AG04450 (cell line): Measurements from ENCODE around the gene HSPG2. TPM values are rescaled to one million over a fixed set of nuclear protein-coding genes. Genes with fewer than 3 reads are reported as not detected.
A peak's percentile ranks its signal among the peaks of the same experiment; 100 is the strongest.

Source experiments
- CTCF ChIA-PET: fragments of 300-600, 350-600 bp; formaldehyde crosslinking; extraction: SDS; loops from one replicate; lab custom pipeline; 2022; ENCODE audit warnings: antibody characterized with exemption, inconsistent platforms; lab: Charles Lee
- POLR2A ChIA-PET: fragments of 350-600 bp; formaldehyde crosslinking; extraction: SDS; loops from one replicate; lab custom pipeline; 2021; ENCODE audit warnings: antibody characterized with exemption, inconsistent platforms; lab: Yijun Ruan, JAX
- DNase-seq: peaks from one replicate; pipeline ENCODE4 v3.0.0-alpha.2; 2011; ENCODE audit warnings: low read depth, low spot score
- H3K27ac ChIP-seq: one replicate; pipeline ENCODE4 v1.5.1; 2012; ENCODE audit warnings: low read depth, low read length, control low read depth
- H3K27me3 ChIP-seq: one replicate; pipeline ENCODE4 v1.6.0; 2012; ENCODE audit warnings: low read length; ENCODE audit not compliant: control insufficient read depth, insufficient read depth
- H3K4me3 ChIP-seq: 2 replicates; pipeline ENCODE4 v1.5.1; 2011; ENCODE audit warnings: mild to moderate bottlenecking, low read depth, low read length, control low read depth
- H3K9me3 ChIP-seq: 2 replicates; pipeline ENCODE4 v1.5.1; 2012; ENCODE audit warnings: low read length; ENCODE audit not compliant: control insufficient read depth, insufficient read depth
- CTCF ChIP-seq: IDR thresholded peaks from 2 replicates; pipeline ENCODE4 v1.5.1; 2011; ENCODE audit warnings: low read depth, low read length, control low read depth, inconsistent platforms
- polyA plus RNA-seq: library from polyadenylated mRNA; depleted of rRNA; stranded (reverse); fragments of >200 nt; gene quantifications from 2 replicates; pipeline ENCODE4 v1.2.3, GENCODE V29; 2011

Gene HSPG2
- polyA plus RNA-seq, 1 experiment = 9.7 TPM

GRCh38 chr1:21814241-21814918 lies 122.7 kb downstream of the HSPG2 start:
- POLR2A ChIA-PET = no interaction called here
- H3K27me3 ChIP-seq = peaks cover 3% of the 10 kb centered on the region
- H3K4me3 ChIP-seq = peak overlapping the region; percentile 44
- peak; percentile 55 for TF ChIP-seq CTCF
- H3K9me3 ChIP-seq = no peaks in the 10 kb centered on the region
- no peak for DNase-seq
- no peak overlapping the region for H3K27ac ChIP-seq
- CTCF ChIA-PET = no interaction called here

- CTCF ChIA-PET = no interaction called here
- Histone ChIP-seq H3K27me3 (peaks cover 3% of the 10 kb centered on the region), H3K27ac (no peak overlapping the region), H3K9me3 (no peaks in the 10 kb centered on the region), H3K4me3 (no peak overlapping the region)
- no peak for TF ChIP-seq CTCF
- no peak for DNase-seq
- POLR2A ChIA-PET = interaction anchor here (1.2 kb wide), 1 partner anchor 108 kb away, joined by 3 read pairs; no protein-coding TSS in a partner anchor
Observed at GRCh38 chr1:21813542-21813941, 123.6 kb downstream of the HSPG2 start.

GRCh38 chr1:21811875-21812305 lies 125.2 kb downstream of the HSPG2 start, which contains the start of gene LDLRAD2:
Gene LDLRAD2 (plus strand): TSS chr1:21812265. CDS start chr1:21812452, 187 bp downstream.
- no peak for DNase-seq
- H3K27me3 ChIP-seq = peaks cover 3% of the 10 kb centered on the region
- no peak within 1 kb of the TSS for H3K4me3 ChIP-seq
- POLR2A ChIA-PET = no interaction called here
- H3K27ac ChIP-seq = no peak within 1 kb of the TSS
- TF ChIP-seq CTCF = no peak
- no peaks in the 10 kb centered on the region for H3K9me3 ChIP-seq
- CTCF ChIA-PET = no interaction called here

- ChIA-PET POLR2A (no interaction called here), CTCF (no interaction called here)
- no peaks in the 10 kb centered on the region for H3K9me3 ChIP-seq
- no peak for TF ChIP-seq CTCF
- no peaks in the 10 kb centered on the region for H3K27me3 ChIP-seq
- no peak overlapping the region for H3K4me3 ChIP-seq
- DNase-seq = no peak
- no peak overlapping the region for H3K27ac ChIP-seq
Observed at GRCh38 chr1:21804536-21804935, 132.6 kb downstream of the HSPG2 start.

- DNase-seq = no peak
- Histone ChIP-seq H3K27ac (no peak overlapping the region), H3K4me3 (no peak overlapping the region), H3K9me3 (no peaks in the 10 kb centered on the region), H3K27me3 (no peaks in the 10 kb centered on the region)
- TF ChIP-seq CTCF = no peak
- POLR2A ChIA-PET = no interaction called here
- CTCF ChIA-PET = no interaction called here
Observed at GRCh38 chr1:21801100-21801499, 136.0 kb downstream of the HSPG2 start.
